K562 (cell line): ENCODE results near the gene MYOM1. TPM values are rescaled to one million over a fixed set of nuclear protein-coding genes. Genes with fewer than 3 reads are reported as not detected.

Experiments used
- CBFB ChIP-seq: sonication (generic); formaldehyde crosslinking; IDR thresholded peaks from 2 replicates; pipeline ENCODE4 v1.4.0; 2020; ENCODE audit warnings: mild to moderate bottlenecking, missing genetic modification reagents
- E2F5 ChIP-seq: sonication (generic); formaldehyde crosslinking; IDR thresholded peaks from 2 replicates; pipeline ENCODE4 v1.8.0; 2022; ENCODE audit warnings: mild to moderate bottlenecking, missing genetic modification reagents
- E2F8 ChIP-seq: fragments of 450-650 bp; IDR thresholded peaks from 2 replicates; pipeline ENCODE4 v1.7.1; 2018; ENCODE audit warnings: mild to moderate bottlenecking, low read depth; ENCODE audit not compliant: partially characterized antibody
- PHB ChIP-seq: fragments of 250-450 bp; sonication (Bioruptor Pico); IDR thresholded peaks from 2 replicates; pipeline ENCODE4 v1.5.0; 2021
- POLR3G ChIP-seq: IDR thresholded peaks from 2 replicates; pipeline ENCODE4 v1.6.1; 2011; ENCODE audit not compliant: insufficient read length, insufficient replicate concordance; ENCODE audit errors: extremely low read depth
- SMARCA4 ChIP-seq: fragments of 450-650 bp; IDR thresholded peaks from 2 replicates; pipeline ENCODE4 v1.6.1; 2016
- TAF9B ChIP-seq: fragments of 450-650 bp; IDR thresholded peaks from 2 replicates; pipeline ENCODE4 v1.6.1; 2018; ENCODE audit warnings: mild to moderate bottlenecking; ENCODE audit not compliant: partially characterized antibody
- TCFL5 ChIP-seq: fragments of 250-450 bp; sonication (Bioruptor Pico); conservative IDR thresholded peaks from 2 replicates; pipeline ENCODE4 v1.6.1; 2021; ENCODE audit warnings: mild to moderate bottlenecking, moderate library complexity, matching md5 sums
- ZBTB8A ChIP-seq: fragments of 450-650 bp; IDR thresholded peaks from 2 replicates; pipeline ENCODE4 v1.6.1; 2018; ENCODE audit warnings: mild to moderate bottlenecking, moderate library complexity; ENCODE audit not compliant: partially characterized antibody
- ZNF140 ChIP-seq: fragments of 250-450 bp; sonication (Bioruptor Pico); IDR thresholded peaks from 2 replicates; pipeline ENCODE4 v1.8.0; 2021; ENCODE audit warnings: moderate library complexity, mild to moderate bottlenecking, inconsistent platforms
- ZNF318 ChIP-seq, 2 experiments: fragments of 450-650 bp; IDR thresholded peaks; 2 replicates each; pipeline ENCODE4 v1.6.1; 2016; ENCODE audit warnings: mild to moderate bottlenecking in 2 of 2, borderline replicate concordance in 1 of 2, low read depth in 1 of 2, moderate library complexity in 1 of 2
- ZNF324 ChIP-seq: fragments of 250-450 bp; sonication (Bioruptor Pico); IDR thresholded peaks from 2 replicates; pipeline ENCODE4 v1.4.0; 2020; ENCODE audit warnings: mild to moderate bottlenecking
- ZNF408 ChIP-seq: fragments of 250-450 bp; sonication (Bioruptor Pico); IDR thresholded peaks from 2 replicates; pipeline ENCODE4 v1.4.0; 2020; ENCODE audit warnings: low read depth, mild to moderate bottlenecking, moderate library complexity
- ZNF431 ChIP-seq: sonication (generic); formaldehyde crosslinking; IDR thresholded peaks from 2 replicates; pipeline ENCODE4 v1.8.0; 2022; ENCODE audit warnings: mild to moderate bottlenecking, missing genetic modification reagents
- ZNF639 ChIP-seq, 2 experiments: fragments of 200-800 bp in 1 of 2; sonication (Bioruptor generic) in 1 of 2; sonication (generic) in 1 of 2; formaldehyde crosslinking in 1 of 2; IDR thresholded peaks in 1 of 2; conservative IDR thresholded peaks in 1 of 2; 2 replicates each; pipeline versions ENCODE4 v1.5.0 to v1.6.1; 2016 to 2020; ENCODE audit warnings: missing compliant biosample characterization in 1 of 2, missing genetic modification characterization in 1 of 2, missing genetic modification reagents in 1 of 2
- ZNF75A ChIP-seq: fragments of 450-650 bp; formaldehyde crosslinking; IDR thresholded peaks from 2 replicates; pipeline ENCODE4 v1.4.0; 2020; ENCODE audit warnings: mild to moderate bottlenecking
- polyA plus RNA-seq, 8 experiments: library from polyadenylated mRNA; depleted of rRNA in 4 of 8; stranded (reverse) in 5 of 8; unstranded in 3 of 8; fragments of >200 nt; fragmentation: Nextera tagmentation in 2 of 8; fragmentation: Illumina TruSeq in 1 of 8; extraction: Ambion mirVana in 2 of 8; extraction: Trizol in 1 of 8; gene quantifications; 2 replicates each; pipeline versions ENCODE4 v1.2.1 to v1.2.3, GENCODE V29; 2011 to 2014; ENCODE audit warnings: inconsistent platforms in 1 of 8, missing spikeins in 1 of 8
- total RNA-seq, 7 experiments: library from RNA; depleted of rRNA in 6 of 7; stranded (reverse); fragments of >200 nt in 6 of 7; fragmentation: Illumina TruSeq in 2 of 7; extraction: Trizol in 2 of 7; gene quantifications; 2 replicates each; pipeline versions ENCODE4 v1.2.1 to v1.2.3, GENCODE V29; 2011 to 2021; ENCODE audit warnings: low replicate concordance in 1 of 7

MYOM1 gene
- total and polyA plus RNA-seq, 9 of the 15 experiments (the other 6 are each of a cell fraction or from before 2014, with no cell fraction given): 0.01 to 0.62 (median 0.25) TPM

- TF ChIP-seq ZNF318 (IDR thresholded peaks at IDR 0.05; ENCODE audit: borderline replicate concordance in 1 of 2, low read depth in 1 of 2) (peak in 1 of 2 experiments; percentile 45; a peak in 1 of 4 replicates), TCFL5 (CRISPR knock-in tag) (no peak), CBFB (CRISPR knock-in tag) (no peak), E2F8 (no peak), ZNF75A (CRISPR knock-in tag) (no peak), ZBTB8A (no peak), ZNF431 (CRISPR knock-in tag) (no peak), POLR3G (no peak), ZNF324 (no peak), ZNF639 (CRISPR knock-in tag; conservative IDR thresholded peaks at IDR 0.05 in 1 of 2, IDR thresholded peaks at IDR 0.05 in 1 of 2) (no peak), PHB (CRISPR knock-in tag) (no peak), E2F5 (no peak), ZNF408 (CRISPR knock-in tag) (no peak), ZNF140 (no peak), SMARCA4 (peak; percentile 52), TAF9B (peak; percentile 48)
These were observed 44.6 kb upstream of the MYOM1 start (continued) for GRCh38 chr18:3264362-3264761.
